T-helper 2 cell (primary cell): Measurements from ENCODE around the gene TIPRL.

Experiments
- DNase-seq, 5 experiments: peaks; one replicate each; pipeline versions ENCODE4 v3.0.0 to v3.0.0-alpha.2; 2012 to 2022

The TIPRL gene

GRCh38 chr1:168217664-168218063, 38.9 kb downstream of the TIPRL start:
- DNase-seq = no peak

- DNase-seq = no peak
Measured at GRCh38 chr1:168218658-168219057, 39.9 kb downstream of the TIPRL start.

GRCh38 chr1:168220470-168220871, 41.7 kb downstream of the TIPRL start:
- no peak for DNase-seq

- DNase-seq = no peak
Measured at GRCh38 chr1:168221275-168221674, 42.5 kb downstream of the TIPRL start.

GRCh38 chr1:168223261-168223660, 44.5 kb downstream of the TIPRL start:
- no peak for DNase-seq

GRCh38 chr1:168223681-168224540, 45.1 kb downstream of the TIPRL start:
- DNase-seq = peak in 1 of 5 experiments; percentile 31

GRCh38 chr1:168224991-168225390, 46.2 kb downstream of the TIPRL start:
- DNase-seq = no peak

- DNase-seq = peak; percentile 63 to 91 (median 69)
Measured at GRCh38 chr1:168225476-168226190, 46.9 kb downstream of the TIPRL start, which contains the start of gene SFT2D2. TSS of gene SFT2D2 (plus strand) at chr1:168226004. CDS start at chr1:168226080, 76 bp downstream.

- DNase-seq = no peak
Measured at GRCh38 chr1:168227620-168228019, 48.9 kb downstream of the TIPRL start.

- DNase-seq = no peak
Measured at GRCh38 chr1:168229893-168230292, 51.1 kb downstream of the TIPRL start.

GRCh38 chr1:168230709-168231108, 51.9 kb downstream of the TIPRL start:
- no peak for DNase-seq

- DNase-seq = peak in 3 of 5 experiments; percentile 7 to 80 (median 17)
Measured at GRCh38 chr1:168234846-168235547, 56.2 kb downstream of the TIPRL start.

GRCh38 chr1:168235548-168235885, 56.8 kb downstream of the TIPRL start:
- DNase-seq = no peak

GRCh38 chr1:168235937-168236336, 57.2 kb downstream of the TIPRL start:
- peak in 1 of 5 experiments; percentile 51 for DNase-seq

GRCh38 chr1:168236836-168237611, 58.3 kb downstream of the TIPRL start:
- DNase-seq = peak in 2 of 5 experiments; percentile 17 to 93

- DNase-seq = no peak
Measured at GRCh38 chr1:168243198-168243597, 64.4 kb downstream of the TIPRL start.

GRCh38 chr1:168243636-168244212, 65.0 kb downstream of the TIPRL start:
- peak in 2 of 5 experiments; percentile 8 to 70 for DNase-seq

- peak in 1 of 5 experiments; percentile 13 for DNase-seq
Measured at GRCh38 chr1:168245042-168245441, 66.3 kb downstream of the TIPRL start.

- DNase-seq = no peak
Measured at GRCh38 chr1:168246506-168246905, 67.7 kb downstream of the TIPRL start.
